Brain microvascular endothelial cell (primary cell): ENCODE results near the gene HHLA2.
"Not testable (repeated sequence)": the region's sequence is repeated elsewhere in the genome, so short reads cannot be mapped to it uniquely, and the experiment has no call there.

Experiments used
- DNase-seq: peaks from one replicate; pipeline ENCODE4 v3.0.0-alpha.2; 2020
- H3K27ac ChIP-seq: fragments of 250-450 bp; sonication (Bioruptor Pico); 2 replicates; pipeline ENCODE4 v1.5.1; 2020; ENCODE audit warnings: mild to moderate bottlenecking, moderate library complexity
- H3K27me3 ChIP-seq: fragments of 250-450 bp; sonication (Bioruptor Pico); replicated peaks from 2 replicates; pipeline ENCODE4 v1.5.1; 2020; ENCODE audit warnings: mild to moderate bottlenecking
- H3K36me3 ChIP-seq: fragments of 250-450 bp; sonication (Bioruptor Pico); replicated peaks from 2 replicates; pipeline ENCODE4 v1.5.1; 2020; ENCODE audit warnings: mild to moderate bottlenecking
- H3K4me3 ChIP-seq: 2 replicates; pipeline ENCODE4 v1.5.1; 2011; ENCODE audit warnings: low read depth, mild to moderate bottlenecking, control low read depth, low read length, moderate library complexity
- CTCF ChIP-seq: IDR thresholded peaks from 2 replicates; pipeline ENCODE4 v1.5.1; 2011; ENCODE audit warnings: low read depth, mild to moderate bottlenecking, moderate library complexity, low read length, control low read depth, inconsistent platforms; ENCODE audit errors: missing control alignments
- in situ Hi-C: cut with HindIII; loops from 2 replicates; pipeline ENCODE4 v1.10.0; 2017; ENCODE audit warnings: low sequenced_read_pairs, low pct_ligation_motif_present

The HHLA2 gene

DNA sequence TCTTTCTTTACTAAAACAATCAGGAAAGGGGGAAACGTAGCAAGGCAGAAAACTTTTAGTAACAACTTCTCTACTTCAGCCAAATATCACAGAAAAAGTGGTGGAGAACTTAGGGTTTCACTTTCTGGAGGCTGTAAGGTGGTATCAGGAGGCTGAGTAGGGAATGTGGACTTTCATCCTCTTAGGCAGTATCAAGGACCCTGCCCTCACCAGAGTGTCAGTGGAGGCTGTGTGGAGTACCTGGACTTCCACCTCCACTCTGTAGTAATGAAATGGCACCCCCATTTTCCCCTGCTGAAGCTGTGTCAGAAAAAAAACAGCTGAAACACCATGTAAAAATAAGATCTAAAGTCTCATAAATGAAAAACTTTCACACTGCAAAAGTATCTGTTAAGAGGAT is 11.2 kb upstream of the HHLA2 start:
- Histone ChIP-seq H3K36me3 (no peaks in the 10 kb centered on the region), H3K27ac (no peak overlapping the region), H3K27me3 (no peaks in the 10 kb centered on the region), H3K4me3 (no peak overlapping the region)
- no peak for TF ChIP-seq CTCF
- no peak for DNase-seq
- in situ Hi-C loops: no loop called here

GRCh38 chr3:108287146-108287545 is 9.2 kb upstream of the HHLA2 start:
- Histone ChIP-seq H3K27ac (no peak overlapping the region), H3K4me3 (no peak overlapping the region), H3K36me3 (no peaks in the 10 kb centered on the region), H3K27me3 (no peaks in the 10 kb centered on the region)
- no peak for DNase-seq
- in situ Hi-C loops: no loop called here
- no peak for TF ChIP-seq CTCF

GRCh38 chr3:108288193-108288592 is 8.2 kb upstream of the HHLA2 start:
- H3K4me3 ChIP-seq, in situ Hi-C loops, H3K36me3 ChIP-seq, H3K27me3 ChIP-seq, DNase-seq, H3K27ac ChIP-seq: not testable (repeated sequence)

DNA sequence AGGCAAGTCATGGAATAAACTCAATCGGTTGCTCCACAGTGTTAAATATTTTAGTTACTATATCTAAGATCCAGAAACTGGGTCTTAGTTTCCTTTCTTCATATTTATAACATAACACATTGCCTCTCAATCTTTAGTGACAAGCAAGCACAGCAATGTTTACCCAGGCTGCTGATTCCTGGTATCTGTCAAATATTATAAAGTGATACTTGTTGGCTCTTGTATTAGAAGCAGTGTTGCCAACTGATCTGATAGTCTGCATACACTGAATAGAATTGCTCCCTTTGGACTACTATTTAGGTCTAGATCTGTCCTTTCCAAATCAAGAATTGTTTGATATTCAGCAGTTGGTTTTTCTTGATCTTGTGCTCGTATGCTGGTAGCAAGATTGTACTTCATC is 7.2 kb upstream of the HHLA2 start:
- TF ChIP-seq CTCF: no peak
- H3K4me3 ChIP-seq: no peak overlapping the region

DNA sequence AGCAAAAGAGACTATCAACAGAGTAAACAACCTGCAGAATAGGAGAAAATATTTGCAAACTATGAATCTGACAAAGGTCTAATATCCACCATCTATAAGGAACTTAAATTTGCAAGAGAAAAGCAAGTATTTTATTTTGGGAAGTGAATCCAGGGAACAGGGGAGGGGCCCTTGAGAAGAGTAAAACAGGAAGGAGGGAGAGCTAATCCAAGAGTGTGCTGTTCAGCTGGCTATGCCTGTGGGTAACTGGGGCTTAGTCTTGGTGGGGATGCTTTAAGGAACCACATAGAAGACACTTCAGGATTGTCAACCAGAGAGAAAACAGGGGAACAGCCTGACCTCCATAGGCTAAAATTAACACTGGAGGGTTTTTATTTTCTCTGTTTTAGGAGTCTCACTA is 3.9 kb upstream of the HHLA2 start:
- Histone ChIP-seq H3K27me3 (no peaks in the 10 kb centered on the region), H3K27ac (no peak overlapping the region), H3K36me3 (no peaks in the 10 kb centered on the region), H3K4me3 (no peak overlapping the region)
- no peak for TF ChIP-seq CTCF
- in situ Hi-C loops: no loop called here
- DNase-seq: no peak

More for the DNA sequence above, 7.2 kb upstream of the HHLA2 start:
- H3K27me3 ChIP-seq: no peaks in the 10 kb centered on the region
- in situ Hi-C loops: no loop called here
- H3K27ac ChIP-seq: no peak overlapping the region
- H3K36me3 ChIP-seq: no peaks in the 10 kb centered on the region
- DNase-seq: no peak

GRCh38 chr3:108292905-108293328 is 3.4 kb upstream of the HHLA2 start:
- DNase-seq: no peak
- no peak overlapping the region for H3K4me3 ChIP-seq
- H3K27me3 ChIP-seq: no peaks in the 10 kb centered on the region
- H3K36me3 ChIP-seq: no peaks in the 10 kb centered on the region
- no peak overlapping the region for H3K27ac ChIP-seq
- in situ Hi-C loops: no loop called here
- no peak for TF ChIP-seq CTCF

GRCh38 chr3:108293858-108294257 is 2.5 kb upstream of the HHLA2 start:
- TF ChIP-seq CTCF: no peak
- H3K27ac ChIP-seq: no peak overlapping the region
- H3K27me3 ChIP-seq: no peaks in the 10 kb centered on the region
- in situ Hi-C loops: no loop called here
- no peak for DNase-seq
- no peaks in the 10 kb centered on the region for H3K36me3 ChIP-seq
- H3K4me3 ChIP-seq: no peak overlapping the region
